HepG2 (cell line): Measurements from ENCODE around the gene RERE. TPM values are rescaled to one million over a fixed set of nuclear protein-coding genes. Genes with fewer than 3 reads are reported as not detected.
A peak's percentile ranks its signal among the peaks of the same experiment; 100 is the strongest.

Experiments used
- HOXD1 ChIP-seq: sonication (generic); formaldehyde crosslinking; IDR thresholded peaks from 2 replicates; pipeline ENCODE4 v1.5.0; 2020; ENCODE audit warnings: missing genetic modification reagents
- SIN3B ChIP-seq: fragments of 150-350 bp; IDR thresholded peaks from 2 replicates; pipeline ENCODE4 v1.6.1; 2014; ENCODE audit warnings: low read length
- SOX6 ChIP-seq, 2 experiments: fragments of 450-650 bp in 1 of 2; sonication (generic) in 1 of 2; formaldehyde crosslinking in 1 of 2; IDR thresholded peaks; 2 replicates each; pipeline versions ENCODE4 v1.4.0 to v1.6.1; 2017 to 2020; ENCODE audit warnings: antibody characterized with exemption in 1 of 2, mild to moderate bottlenecking in 1 of 2, missing genetic modification reagents in 1 of 2
- ZNF484 ChIP-seq: sonication (generic); formaldehyde crosslinking; IDR thresholded peaks from 2 replicates; pipeline ENCODE4 v1.5.1; 2020; ENCODE audit warnings: mild to moderate bottlenecking, low read depth, missing genetic modification reagents, borderline replicate concordance
- polyA plus RNA-seq, 8 experiments: library from polyadenylated mRNA; depleted of rRNA in 3 of 8; stranded (reverse) in 7 of 8; unstranded in 1 of 8; fragments of >200 nt; fragmentation: Illumina TruSeq in 4 of 8; extraction: Trizol in 4 of 8; gene quantifications; 2 replicates each; pipeline versions ENCODE4 v1.2.1 to v1.2.3, GENCODE V29; 2011 to 2016; ENCODE audit warnings: low read depth in 4 of 8, missing spikeins in 1 of 8, mixed read lengths in 1 of 8; ENCODE audit not compliant: insufficient read depth in 1 of 8
- total RNA-seq, 5 experiments: library from RNA; depleted of rRNA; stranded (reverse); fragments of >200 nt; fragmentation: Illumina TruSeq; extraction: Trizol; gene quantifications; 2 replicates each; pipeline ENCODE4 v1.2.3, GENCODE V29; 2016; ENCODE audit warnings: low read depth in 1 of 5
- TF ChIP-seq, protein P1 (sequence below): sonication (generic); formaldehyde crosslinking; IDR thresholded peaks from 2 replicates; pipeline ENCODE4 v1.5.1; 2020; ENCODE audit warnings: mild to moderate bottlenecking, missing genetic modification reagents, borderline replicate concordance
- TF ChIP-seq, protein P2 (sequence below): IDR thresholded peaks from 2 replicates; pipeline ENCODE4 v1.6.1; 2016; ENCODE audit warnings: low read depth, missing genetic modification reagents, missing compliant biosample characterization

The RERE gene
- total and polyA plus RNA-seq, 2 of the 13 experiments (the other 11 are each of a cell fraction or from before 2014, with no cell fraction given) = 18.3 to 21.9 TPM

- TF ChIP-seq, protein P1, sequence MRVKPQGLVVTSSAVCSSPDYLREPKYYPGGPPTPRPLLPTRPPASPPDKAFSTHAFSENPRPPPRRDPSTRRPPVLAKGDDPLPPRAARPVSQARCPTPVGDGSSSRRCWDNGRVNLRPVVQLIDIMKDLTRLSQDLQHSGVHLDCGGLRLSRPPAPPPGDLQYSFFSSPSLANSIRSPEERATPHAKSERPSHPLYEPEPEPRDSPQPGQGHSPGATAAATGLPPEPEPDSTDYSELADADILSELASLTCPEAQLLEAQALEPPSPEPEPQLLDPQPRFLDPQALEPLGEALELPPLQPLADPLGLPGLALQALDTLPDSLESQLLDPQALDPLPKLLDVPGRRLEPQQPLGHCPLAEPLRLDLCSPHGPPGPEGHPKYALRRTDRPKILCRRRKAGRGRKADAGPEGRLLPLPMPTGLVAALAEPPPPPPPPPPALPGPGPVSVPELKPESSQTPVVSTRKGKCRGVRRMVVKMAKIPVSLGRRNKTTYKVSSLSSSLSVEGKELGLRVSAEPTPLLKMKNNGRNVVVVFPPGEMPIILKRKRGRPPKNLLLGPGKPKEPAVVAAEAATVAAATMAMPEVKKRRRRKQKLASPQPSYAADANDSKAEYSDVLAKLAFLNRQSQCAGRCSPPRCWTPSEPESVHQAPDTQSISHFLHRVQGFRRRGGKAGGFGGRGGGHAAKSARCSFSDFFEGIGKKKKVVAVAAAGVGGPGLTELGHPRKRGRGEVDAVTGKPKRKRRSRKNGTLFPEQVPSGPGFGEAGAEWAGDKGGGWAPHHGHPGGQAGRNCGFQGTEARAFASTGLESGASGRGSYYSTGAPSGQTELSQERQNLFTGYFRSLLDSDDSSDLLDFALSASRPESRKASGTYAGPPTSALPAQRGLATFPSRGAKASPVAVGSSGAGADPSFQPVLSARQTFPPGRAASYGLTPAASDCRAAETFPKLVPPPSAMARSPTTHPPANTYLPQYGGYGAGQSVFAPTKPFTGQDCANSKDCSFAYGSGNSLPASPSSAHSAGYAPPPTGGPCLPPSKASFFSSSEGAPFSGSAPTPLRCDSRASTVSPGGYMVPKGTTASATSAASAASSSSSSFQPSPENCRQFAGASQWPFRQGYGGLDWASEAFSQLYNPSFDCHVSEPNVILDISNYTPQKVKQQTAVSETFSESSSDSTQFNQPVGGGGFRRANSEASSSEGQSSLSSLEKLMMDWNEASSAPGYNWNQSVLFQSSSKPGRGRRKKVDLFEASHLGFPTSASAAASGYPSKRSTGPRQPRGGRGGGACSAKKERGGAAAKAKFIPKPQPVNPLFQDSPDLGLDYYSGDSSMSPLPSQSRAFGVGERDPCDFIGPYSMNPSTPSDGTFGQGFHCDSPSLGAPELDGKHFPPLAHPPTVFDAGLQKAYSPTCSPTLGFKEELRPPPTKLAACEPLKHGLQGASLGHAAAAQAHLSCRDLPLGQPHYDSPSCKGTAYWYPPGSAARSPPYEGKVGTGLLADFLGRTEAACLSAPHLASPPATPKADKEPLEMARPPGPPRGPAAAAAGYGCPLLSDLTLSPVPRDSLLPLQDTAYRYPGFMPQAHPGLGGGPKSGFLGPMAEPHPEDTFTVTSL (CRISPR knock-in tag) = peak; percentile 80; the same call in 1 of the 2 replicates
- TF ChIP-seq HOXD1 (CRISPR knock-in tag) (0 out of 2 replicates have a peak, but pooled peaks have one; percentile 59), ZNF484 (CRISPR knock-in tag) (no peak), SIN3B (no peak), SOX6 (IDR thresholded peaks at IDR 0.05) (no peak), SOX6 (CRISPR knock-in tag; IDR thresholded peaks at IDR 0.05) (peak; percentile 88)
- TF ChIP-seq, protein P2, sequence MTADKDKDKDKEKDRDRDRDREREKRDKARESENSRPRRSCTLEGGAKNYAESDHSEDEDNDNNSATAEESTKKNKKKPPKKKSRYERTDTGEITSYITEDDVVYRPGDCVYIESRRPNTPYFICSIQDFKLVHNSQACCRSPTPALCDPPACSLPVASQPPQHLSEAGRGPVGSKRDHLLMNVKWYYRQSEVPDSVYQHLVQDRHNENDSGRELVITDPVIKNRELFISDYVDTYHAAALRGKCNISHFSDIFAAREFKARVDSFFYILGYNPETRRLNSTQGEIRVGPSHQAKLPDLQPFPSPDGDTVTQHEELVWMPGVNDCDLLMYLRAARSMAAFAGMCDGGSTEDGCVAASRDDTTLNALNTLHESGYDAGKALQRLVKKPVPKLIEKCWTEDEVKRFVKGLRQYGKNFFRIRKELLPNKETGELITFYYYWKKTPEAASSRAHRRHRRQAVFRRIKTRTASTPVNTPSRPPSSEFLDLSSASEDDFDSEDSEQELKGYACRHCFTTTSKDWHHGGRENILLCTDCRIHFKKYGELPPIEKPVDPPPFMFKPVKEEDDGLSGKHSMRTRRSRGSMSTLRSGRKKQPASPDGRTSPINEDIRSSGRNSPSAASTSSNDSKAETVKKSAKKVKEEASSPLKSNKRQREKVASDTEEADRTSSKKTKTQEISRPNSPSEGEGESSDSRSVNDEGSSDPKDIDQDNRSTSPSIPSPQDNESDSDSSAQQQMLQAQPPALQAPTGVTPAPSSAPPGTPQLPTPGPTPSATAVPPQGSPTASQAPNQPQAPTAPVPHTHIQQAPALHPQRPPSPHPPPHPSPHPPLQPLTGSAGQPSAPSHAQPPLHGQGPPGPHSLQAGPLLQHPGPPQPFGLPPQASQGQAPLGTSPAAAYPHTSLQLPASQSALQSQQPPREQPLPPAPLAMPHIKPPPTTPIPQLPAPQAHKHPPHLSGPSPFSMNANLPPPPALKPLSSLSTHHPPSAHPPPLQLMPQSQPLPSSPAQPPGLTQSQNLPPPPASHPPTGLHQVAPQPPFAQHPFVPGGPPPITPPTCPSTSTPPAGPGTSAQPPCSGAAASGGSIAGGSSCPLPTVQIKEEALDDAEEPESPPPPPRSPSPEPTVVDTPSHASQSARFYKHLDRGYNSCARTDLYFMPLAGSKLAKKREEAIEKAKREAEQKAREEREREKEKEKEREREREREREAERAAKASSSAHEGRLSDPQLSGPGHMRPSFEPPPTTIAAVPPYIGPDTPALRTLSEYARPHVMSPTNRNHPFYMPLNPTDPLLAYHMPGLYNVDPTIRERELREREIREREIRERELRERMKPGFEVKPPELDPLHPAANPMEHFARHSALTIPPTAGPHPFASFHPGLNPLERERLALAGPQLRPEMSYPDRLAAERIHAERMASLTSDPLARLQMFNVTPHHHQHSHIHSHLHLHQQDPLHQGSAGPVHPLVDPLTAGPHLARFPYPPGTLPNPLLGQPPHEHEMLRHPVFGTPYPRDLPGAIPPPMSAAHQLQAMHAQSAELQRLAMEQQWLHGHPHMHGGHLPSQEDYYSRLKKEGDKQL (CRISPR knock-in tag) = peak; percentile 52; the same call in 1 of the 2 replicates
Observed at GRCh38 chr1:8643542-8644536, 173.6 kb downstream of the RERE start (continued).
